Measurements from ENCODE around the gene ORC5. TPM values are rescaled to one million over a fixed set of nuclear protein-coding genes. Genes with fewer than 3 reads are reported as not detected.
A peak's percentile ranks its signal among the peaks of the same experiment; 100 is the strongest.

Gene ORC5
- total RNA-seq, 1 donor from 2014 or later = 23.0 TPM

DNA sequence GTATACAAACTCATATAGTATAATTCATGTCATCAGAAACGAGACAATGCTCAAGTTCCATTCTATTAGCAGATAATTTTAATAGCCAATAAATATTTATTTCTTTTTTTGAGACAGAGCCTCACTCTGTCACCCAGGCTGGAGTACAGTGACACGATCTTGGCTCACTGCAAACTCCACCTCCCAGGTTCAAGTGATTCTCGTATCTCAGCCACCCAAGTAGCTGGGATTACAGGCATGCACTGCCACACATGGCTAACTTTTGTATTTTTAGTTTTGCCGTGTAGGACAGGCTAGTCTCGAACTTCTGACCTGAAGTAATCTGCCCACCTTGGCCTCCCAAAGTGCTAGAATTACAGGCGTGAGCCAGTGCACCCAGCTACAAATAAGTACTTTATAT is 45.7 kb downstream of the ORC5 start:
- H3K4me2 ChIP-seq (ENCODE audit: low read length) = no peak overlapping the region
- no peak for FAIRE-seq

DNA sequence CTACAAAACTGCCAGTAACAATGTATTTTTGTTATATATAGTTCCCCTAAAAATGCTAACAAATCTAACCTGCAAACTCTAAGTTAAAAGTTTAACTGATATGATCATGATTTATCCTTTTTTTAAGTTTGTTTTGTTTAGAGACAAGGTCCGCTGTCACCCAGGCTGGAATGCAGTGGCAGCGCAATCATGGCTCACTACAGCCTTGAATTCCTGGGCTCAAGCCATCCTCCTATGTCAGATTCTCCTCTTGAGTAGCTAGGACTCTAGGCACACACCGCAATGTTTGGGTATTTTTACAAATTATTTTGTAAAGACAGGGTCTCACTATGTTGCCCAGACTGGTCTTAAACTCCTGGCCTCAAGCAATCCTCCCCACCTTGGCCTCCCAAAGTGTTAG is 46.6 kb downstream of the ORC5 start:
- Histone ChIP-seq H2AFZ (ENCODE audit: low read depth, low read length) (no peak overlapping the region), H3K4me2 (ENCODE audit: low read length) (no peak overlapping the region), H3K36me3 (ENCODE audit: insufficient read depth, low read length) (peaks cover 7% of the 10 kb centered on the region), H4K20me1 (ENCODE audit: insufficient read depth, low read length) (peaks cover 4% of the 10 kb centered on the region), H3K4me3 (ENCODE audit: insufficient read depth, low read depth, low read length) (no peak overlapping the region), H3K27ac (ENCODE audit: low read depth, low read length) (no peak overlapping the region), H3K9me3 (ENCODE audit: insufficient read depth, low read depth, low read length) (no peaks in the 10 kb centered on the region), H3K79me2 (ENCODE audit: insufficient read depth, low read length) (no peaks in the 10 kb centered on the region), H3K9ac (ENCODE audit: low read length) (no peak overlapping the region), H3K4me1 (ENCODE audit: insufficient read depth, low read length) (no peaks in the 10 kb centered on the region), H3K27me3 (ENCODE audit: insufficient read depth, low read length) (no peaks in the 10 kb centered on the region)
- Mint-ChIP-seq H3K4me3 (ENCODE audit: unreplicated experiment) (no peak overlapping the region), H3K27me3 (ENCODE audit: low read depth, unreplicated experiment) (no peaks in the 10 kb centered on the region), H3K36me3 (ENCODE audit: low read depth, unreplicated experiment) (no peaks in the 10 kb centered on the region), H3K9me3 (ENCODE audit: unreplicated experiment) (no peaks in the 10 kb centered on the region), H3K27ac (ENCODE audit: unreplicated experiment) (peak overlapping the region; percentile 37), H3K4me1 (ENCODE audit: low read depth, unreplicated experiment) (no peaks in the 10 kb centered on the region)
- DNase-seq (ENCODE audit: low read depth) (no peak), FAIRE-seq (no peak)
- TF ChIP-seq EZH2 (IDR thresholded peaks at IDR 0.05; ENCODE audit: insufficient read depth, low read length) = no peak

More for the DNA sequence above, 45.7 kb downstream of the ORC5 start:
- Histone ChIP-seq H3K36me3 (ENCODE audit: insufficient read depth, low read length) (peaks cover 11% of the 10 kb centered on the region), H3K27me3 (ENCODE audit: insufficient read depth, low read length) (no peaks in the 10 kb centered on the region), H4K20me1 (ENCODE audit: insufficient read depth, low read length) (peaks cover 4% of the 10 kb centered on the region), H3K4me1 (ENCODE audit: insufficient read depth, low read length) (no peaks in the 10 kb centered on the region), H3K9ac (ENCODE audit: low read length) (no peak overlapping the region), H3K27ac (ENCODE audit: low read depth, low read length) (no peak overlapping the region), H3K79me2 (ENCODE audit: insufficient read depth, low read length) (no peaks in the 10 kb centered on the region), H3K9me3 (ENCODE audit: insufficient read depth, low read depth, low read length) (no peaks in the 10 kb centered on the region), H2AFZ (ENCODE audit: low read depth, low read length) (no peak overlapping the region), H3K4me3 (ENCODE audit: insufficient read depth, low read depth, low read length) (no peak overlapping the region)
- no peaks in the 10 kb centered on the region for H3K36me3 Mint-ChIP-seq (ENCODE audit: low read depth, unreplicated experiment)
- TF ChIP-seq CTCF (IDR thresholded peaks at IDR 0.05; ENCODE audit: insufficient read depth, low read depth, low read length) (no peak), EZH2 (IDR thresholded peaks at IDR 0.05; ENCODE audit: insufficient read depth, low read length) (no peak)
- no peaks in the 10 kb centered on the region for H3K4me1 Mint-ChIP-seq (ENCODE audit: low read depth, unreplicated experiment)
- no peaks in the 10 kb centered on the region for H3K27me3 Mint-ChIP-seq (ENCODE audit: low read depth, unreplicated experiment)
- H3K27ac Mint-ChIP-seq (ENCODE audit: unreplicated experiment) = no peak overlapping the region
- no peak for DNase-seq (ENCODE audit: low read depth)
- no peaks in the 10 kb centered on the region for H3K9me3 Mint-ChIP-seq (ENCODE audit: unreplicated experiment)
- H3K4me3 Mint-ChIP-seq (ENCODE audit: unreplicated experiment) = no peak overlapping the region

GRCh38 chr7:104160375-104160774 is 47.4 kb downstream of the ORC5 start:
- no peak for TF ChIP-seq EZH2 (IDR thresholded peaks at IDR 0.05; ENCODE audit: insufficient read depth, low read length)
- TF ChIP-seq CTCF (IDR thresholded peaks at IDR 0.05; ENCODE audit: insufficient read depth, low read depth, low read length) = peak; percentile 15
- no peak overlapping the region for H3K4me3 ChIP-seq (ENCODE audit: insufficient read depth, low read depth, low read length)
- H3K4me1 ChIP-seq (ENCODE audit: insufficient read depth, low read length) = no peaks in the 10 kb centered on the region
- H3K27ac ChIP-seq (ENCODE audit: low read depth, low read length) = no peak overlapping the region
- H4K20me1 ChIP-seq (ENCODE audit: insufficient read depth, low read length) = peaks cover 4% of the 10 kb centered on the region
- H3K4me2 ChIP-seq (ENCODE audit: low read length) = no peak overlapping the region
- no peaks in the 10 kb centered on the region for H3K27me3 ChIP-seq (ENCODE audit: insufficient read depth, low read length)
- H2AFZ ChIP-seq (ENCODE audit: low read depth, low read length) = no peak overlapping the region
- no peaks in the 10 kb centered on the region for H3K9me3 ChIP-seq (ENCODE audit: insufficient read depth, low read depth, low read length)
- H3K79me2 ChIP-seq (ENCODE audit: insufficient read depth, low read length) = no peaks in the 10 kb centered on the region
- Mint-ChIP-seq H3K4me3 (ENCODE audit: unreplicated experiment) (no peak overlapping the region), H3K9me3 (ENCODE audit: unreplicated experiment) (no peaks in the 10 kb centered on the region), H3K4me1 (ENCODE audit: low read depth, unreplicated experiment) (no peaks in the 10 kb centered on the region), H3K27ac (ENCODE audit: unreplicated experiment) (no peak overlapping the region), H3K27me3 (ENCODE audit: low read depth, unreplicated experiment) (no peaks in the 10 kb centered on the region), H3K36me3 (ENCODE audit: low read depth, unreplicated experiment) (no peaks in the 10 kb centered on the region)
- no peak overlapping the region for H3K9ac ChIP-seq (ENCODE audit: low read length)
- DNase-seq (ENCODE audit: low read depth) = no peak
- peaks cover 7% of the 10 kb centered on the region for H3K36me3 ChIP-seq (ENCODE audit: insufficient read depth, low read length)
- FAIRE-seq = no peak
